ENCODE results near the gene GLRA2.

GLRA2 gene

DNA sequence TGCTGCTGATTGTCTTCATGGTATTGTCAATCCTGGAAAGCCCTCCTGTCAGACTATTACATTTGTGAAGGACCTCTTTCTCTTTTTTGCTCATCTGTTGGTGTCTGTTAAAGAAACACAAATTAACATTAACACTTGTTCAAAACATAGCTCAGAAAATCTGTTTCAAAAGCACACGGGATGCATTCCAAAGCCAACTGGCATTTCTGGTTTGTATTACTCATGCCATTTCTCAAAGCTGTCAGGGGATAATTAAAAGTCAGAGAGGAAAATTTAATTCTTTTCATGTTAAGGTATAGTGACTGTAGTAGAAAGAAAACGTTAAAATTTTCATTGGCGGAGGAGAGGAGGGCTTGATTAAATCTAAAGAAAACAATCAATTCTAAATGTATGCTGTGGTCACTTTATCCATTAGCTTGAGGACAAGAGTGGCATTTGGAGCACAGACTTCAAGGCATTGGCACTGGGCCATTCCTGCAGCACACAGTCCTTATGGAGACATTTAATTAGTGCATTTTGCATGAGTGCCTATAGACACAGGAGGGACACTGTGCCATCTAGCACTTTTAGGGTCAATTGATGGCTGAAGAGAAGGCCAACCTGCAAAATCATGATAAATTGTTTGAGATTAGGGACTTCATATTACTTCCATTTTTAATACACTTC is 21.2 kb upstream of the GLRA2 start:
- no peak for TF ChIP-seq REST (IDR thresholded peaks at IDR 0.05; ENCODE audit: insufficient replicate concordance, low read depth)
- no peak for TF ChIP-seq GABPA (IDR thresholded peaks at IDR 0.05; ENCODE audit: low read depth)
- TF ChIP-seq CTCF (IDR thresholded peaks at IDR 0.05; ENCODE audit: insufficient read depth, low read length) = no peak
- no peak for TF ChIP-seq SPI1 (IDR thresholded peaks at IDR 0.05; ENCODE audit: borderline replicate concordance, low read depth)
- no peak for TF ChIP-seq POLR2AphosphoS5 (IDR thresholded peaks at IDR 0.05; ENCODE audit: low read depth)
- Histone ChIP-seq H3K4me3 (replicated peaks; ENCODE audit: insufficient read depth, low read length) (no peak overlapping the region), H3K27me3 (ENCODE audit: insufficient read depth, poor library complexity, severe bottlenecking) (no peaks in the 10 kb centered on the region), H3K27ac (replicated peaks) (no peak overlapping the region)
- no peak for DNase-seq (ENCODE audit: low read depth in 1 of 2, low spot score in 1 of 2)

- no peak for DNase-seq (ENCODE audit: low read depth in 1 of 2, low spot score in 1 of 2)
- no peak overlapping the region for H3K27ac ChIP-seq (replicated peaks)
- H3K27me3 ChIP-seq (ENCODE audit: insufficient read depth, poor library complexity, severe bottlenecking) = no peaks in the 10 kb centered on the region
- no peak overlapping the region for H3K4me3 ChIP-seq (replicated peaks; ENCODE audit: insufficient read depth, low read length)
- TF ChIP-seq GABPA (IDR thresholded peaks at IDR 0.05; ENCODE audit: low read depth) (no peak), SPI1 (IDR thresholded peaks at IDR 0.05; ENCODE audit: borderline replicate concordance, low read depth) (no peak), CTCF (IDR thresholded peaks at IDR 0.05; ENCODE audit: insufficient read depth, low read length) (no peak), REST (IDR thresholded peaks at IDR 0.05; ENCODE audit: insufficient replicate concordance, low read depth) (no peak), POLR2AphosphoS5 (IDR thresholded peaks at IDR 0.05; ENCODE audit: low read depth) (no peak)
Observed at GRCh38 chrX:14509325-14510057, 19.8 kb upstream of the GLRA2 start.

DNA sequence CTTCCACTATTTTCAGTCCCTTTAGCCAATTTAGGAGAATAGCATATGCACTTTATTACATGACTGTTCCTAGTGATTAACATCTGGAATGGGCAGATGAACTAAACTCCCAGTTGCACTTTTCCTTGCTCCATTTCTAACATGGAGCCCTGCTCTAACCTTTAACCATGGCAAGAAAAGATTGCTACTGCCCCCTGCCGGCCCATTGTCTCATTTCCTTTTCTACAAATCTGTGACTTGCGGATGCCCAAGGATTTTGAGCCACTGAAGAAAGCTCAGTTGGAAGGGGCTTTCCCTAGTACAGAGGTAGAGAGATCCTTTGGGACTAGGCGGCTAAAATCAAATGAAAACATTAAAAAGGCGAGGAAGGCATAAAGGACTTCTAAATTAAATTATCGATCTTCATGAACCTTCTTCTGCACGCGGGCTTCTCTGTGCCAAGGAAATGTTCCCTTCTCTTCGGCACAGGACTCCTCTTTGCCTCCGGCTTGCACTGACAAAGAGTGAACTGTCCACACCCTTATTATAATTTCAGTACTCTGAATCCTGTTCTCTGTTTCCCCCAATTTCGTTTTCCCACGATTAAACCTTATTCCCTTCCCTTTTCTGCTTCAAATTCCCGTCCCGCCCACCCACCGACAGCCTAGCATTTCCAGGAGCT is 577 bp upstream of the GLRA2 start:
- Histone ChIP-seq H3K4me3 (replicated peaks; ENCODE audit: insufficient read depth, low read length) (no peak overlapping the region), H3K27ac (replicated peaks) (no peak overlapping the region), H3K27me3 (ENCODE audit: insufficient read depth, poor library complexity, severe bottlenecking) (no peaks in the 10 kb centered on the region)
- peak in 1 of 2 experiments; percentile 56 for DNase-seq (ENCODE audit: low read depth in 1 of 2, low spot score in 1 of 2)
- no peak for TF ChIP-seq REST (IDR thresholded peaks at IDR 0.05; ENCODE audit: insufficient replicate concordance, low read depth)

All from HL-60 (cell line).